Stimulated activated CD8-positive, alpha-beta memory T cell treated with anti-CD3 and anti-CD28 coated beads, Interleukin-7, amount 100 ng/mL, for 24 hours (primary cell): Measurements from ENCODE around the gene DDX25.
"Not testable (repeated sequence)": the region's sequence is repeated elsewhere in the genome, so short reads cannot be mapped to it uniquely, and the experiment has no call there.

Experiments used
- DNase-seq: peaks from one replicate; pipeline ENCODE4 v3.0.0-alpha.2; 2020; ENCODE audit warnings: low read depth

DDX25 gene

DNA sequence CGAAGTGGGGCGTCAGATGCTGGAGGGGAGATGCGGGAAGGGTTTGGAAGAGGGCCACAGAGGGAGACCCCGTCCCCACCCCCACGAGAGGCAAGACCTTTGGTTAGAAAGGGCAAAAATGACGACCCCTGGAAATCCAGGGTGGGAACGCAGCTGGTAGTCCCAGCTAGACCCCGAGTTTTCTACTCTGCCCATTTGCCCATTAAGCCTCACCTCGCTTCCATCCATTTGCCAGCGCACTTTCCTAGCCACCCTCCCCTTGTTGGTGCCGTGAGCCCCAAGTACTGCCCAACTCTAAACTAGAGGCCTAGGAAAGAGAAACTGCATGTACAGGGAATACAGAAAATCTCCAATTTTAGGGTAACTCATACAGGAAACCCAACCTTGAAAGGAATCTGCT is 370 bp downstream of the DDX25 start:
- DNase-seq, result no peak

DNA sequence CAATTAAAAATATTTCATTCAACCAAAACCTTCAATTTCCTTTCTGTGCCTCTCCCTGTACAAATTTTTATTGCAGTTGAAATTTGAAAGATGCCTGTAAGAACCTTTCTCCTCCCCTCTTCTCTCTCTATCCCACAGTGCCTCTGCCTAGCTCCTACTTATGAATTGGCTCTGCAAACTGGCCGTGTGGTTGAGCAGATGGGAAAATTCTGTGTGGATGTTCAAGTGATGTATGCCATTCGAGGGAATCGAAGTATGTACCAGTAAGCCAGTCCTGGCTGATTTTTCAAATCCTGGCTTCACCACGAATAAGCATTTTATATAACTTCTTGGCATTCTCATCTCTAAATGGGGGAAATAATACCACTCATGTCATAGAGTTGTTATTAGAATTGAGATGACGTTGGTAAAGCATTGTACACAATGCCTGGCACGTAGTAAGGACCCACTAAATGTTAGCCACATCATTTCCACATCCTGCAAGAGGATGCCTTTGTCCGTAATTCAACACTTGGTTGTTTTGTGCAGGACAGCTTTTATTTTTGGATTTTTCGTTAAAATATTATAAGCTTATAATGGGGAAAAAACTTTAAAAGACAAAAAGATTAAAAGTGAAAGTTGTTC is 6.0 kb downstream of the DDX25 start:
- no peak for DNase-seq

DNA sequence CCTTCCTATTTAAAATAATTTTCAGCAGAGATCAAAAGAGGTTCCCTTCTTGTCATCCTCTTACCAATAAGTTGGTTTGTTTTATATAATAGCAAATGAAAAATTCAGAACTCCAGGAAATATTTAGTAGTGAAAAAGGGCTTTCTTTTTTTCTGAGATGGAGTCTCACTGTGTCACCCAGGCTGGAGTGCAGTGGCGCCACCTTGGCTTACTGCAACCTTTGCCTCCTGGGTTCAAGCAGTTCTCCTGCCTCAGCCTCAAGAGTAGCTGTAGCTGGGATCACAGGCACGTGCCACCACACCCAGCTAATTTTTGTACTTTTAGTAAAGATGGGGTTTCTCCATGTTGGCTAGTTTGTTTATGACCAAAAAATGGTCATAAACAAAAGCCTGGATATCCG is 10.3 kb downstream of the DDX25 start:
- not testable (repeated sequence) for DNase-seq

DNA sequence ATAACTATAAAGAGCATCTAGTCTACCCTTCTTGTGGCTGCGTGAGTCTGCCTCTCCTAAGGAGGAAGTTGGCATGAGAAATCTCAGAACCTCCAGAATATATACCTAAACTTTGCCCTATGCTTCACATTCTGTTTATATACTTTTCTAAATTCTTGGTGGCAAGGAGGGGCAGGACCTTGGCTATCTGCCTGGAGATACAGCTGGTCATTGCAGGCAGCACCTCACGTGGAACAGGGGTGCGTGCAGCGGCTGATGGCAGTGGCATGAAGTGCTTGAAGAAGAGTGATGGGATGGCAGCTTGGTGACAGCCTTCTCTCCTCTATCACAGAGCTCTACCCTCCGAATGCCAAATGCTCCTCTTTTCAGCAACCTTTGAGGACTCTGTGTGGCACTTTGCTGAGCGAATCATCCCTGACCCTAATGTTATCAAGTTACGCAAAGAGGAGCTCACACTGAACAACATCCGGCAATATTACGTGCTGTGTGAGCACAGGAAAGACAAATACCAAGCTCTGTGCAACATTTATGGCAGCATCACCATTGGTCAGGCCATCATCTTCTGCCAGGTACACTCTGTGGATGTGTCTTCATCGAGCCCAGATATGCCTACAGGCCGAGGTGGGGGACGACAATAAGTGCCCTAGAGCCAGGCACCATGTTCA is 12.5 kb downstream of the DDX25 start:
- no peak for DNase-seq

DNA sequence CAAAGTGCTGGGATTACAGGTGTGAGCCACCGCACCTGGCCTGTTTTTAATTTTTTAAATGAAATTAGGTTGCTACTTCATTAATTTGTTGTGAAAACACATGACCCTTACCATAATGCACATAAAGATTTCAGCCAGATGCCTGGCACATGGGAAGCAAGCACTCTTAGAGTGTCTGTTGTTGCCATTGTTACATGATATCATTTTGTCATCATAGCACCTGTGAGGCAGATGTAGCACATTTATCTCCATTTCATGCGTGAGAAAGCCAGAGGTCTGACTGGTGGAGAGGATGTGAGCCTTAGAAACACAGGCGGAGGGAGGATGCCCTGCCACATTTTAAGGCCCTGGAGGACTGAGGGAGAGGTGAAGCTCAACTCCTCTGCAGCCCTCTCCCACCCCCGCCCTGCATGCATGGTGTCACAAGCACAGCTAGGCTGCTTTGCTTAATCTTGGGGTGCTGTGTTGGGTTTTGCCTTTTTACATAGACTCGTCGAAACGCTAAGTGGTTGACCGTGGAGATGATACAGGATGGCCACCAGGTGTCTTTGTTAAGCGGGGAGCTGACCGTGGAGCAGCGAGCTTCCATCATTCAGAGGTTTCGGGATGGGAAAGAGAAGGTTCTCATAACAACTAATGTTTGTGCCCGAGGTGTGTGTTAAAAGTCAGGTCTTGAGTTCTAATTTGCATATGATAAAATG is 14.0 kb downstream of the DDX25 start:
- DNase-seq, result no peak

DNA sequence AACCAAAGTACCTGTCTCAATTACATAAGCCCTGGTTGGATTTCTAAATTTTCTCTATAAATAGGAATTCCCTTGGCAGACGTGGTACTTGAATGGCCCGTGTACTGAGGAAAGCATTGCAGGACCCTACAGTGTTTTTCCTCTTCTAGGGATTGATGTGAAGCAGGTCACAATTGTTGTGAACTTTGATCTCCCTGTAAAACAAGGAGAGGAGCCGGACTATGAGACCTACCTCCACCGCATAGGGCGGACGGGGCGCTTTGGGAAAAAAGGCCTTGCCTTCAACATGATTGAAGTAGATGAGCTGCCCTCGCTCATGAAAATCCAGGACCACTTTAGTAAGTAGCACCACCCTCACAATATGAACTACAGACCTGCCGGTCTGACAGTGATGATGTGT is 16.7 kb downstream of the DDX25 start:
- no peak for DNase-seq

DNA sequence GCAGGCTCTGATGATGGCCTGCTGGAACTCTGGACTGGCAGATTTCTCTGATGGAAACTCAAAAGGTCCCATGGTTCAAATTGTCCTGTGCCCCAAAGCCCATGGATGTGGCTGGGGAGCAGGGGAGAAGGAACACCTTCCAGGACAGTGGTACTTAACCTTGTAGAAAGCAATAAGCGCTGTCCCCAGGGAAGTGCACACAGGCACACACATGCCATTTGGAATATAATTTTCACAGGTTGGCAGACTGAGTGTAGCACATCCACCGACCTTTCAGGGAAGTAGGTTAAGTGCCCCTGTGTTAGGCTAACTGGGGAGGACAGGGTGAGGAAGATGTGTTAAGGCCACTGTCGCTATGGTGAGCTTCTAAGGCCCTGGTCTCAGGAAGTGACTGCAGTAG is 17.8 kb downstream of the DDX25 start:
- no peak for DNase-seq

DNA sequence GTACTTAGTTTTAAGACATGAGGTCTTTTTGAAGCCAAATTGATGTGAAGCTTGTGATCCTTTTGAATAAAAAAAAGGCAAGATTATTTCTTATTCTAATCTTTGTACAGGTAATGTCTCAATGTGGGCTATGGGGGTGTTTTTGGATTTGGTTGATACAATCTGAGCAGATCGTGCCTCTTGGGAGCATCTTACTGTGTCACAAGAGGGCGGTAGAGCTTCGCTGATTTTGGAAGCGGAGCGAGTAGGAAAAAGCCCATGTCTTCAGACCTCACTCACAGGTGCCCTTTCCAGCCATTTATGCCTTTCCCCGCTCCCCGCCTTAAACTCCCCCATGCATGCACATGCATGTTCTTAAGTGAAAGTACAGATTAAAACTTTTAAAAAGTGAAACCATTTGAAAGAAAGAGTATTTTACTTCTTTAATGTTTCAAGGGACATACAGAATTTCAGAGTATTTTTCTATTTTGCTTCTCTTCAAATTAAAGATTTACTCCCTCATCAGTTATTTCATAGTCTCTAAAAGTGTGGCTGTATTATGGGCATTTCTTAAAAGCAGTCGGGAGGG is 18.8 kb downstream of the DDX25 start:
- no peak for DNase-seq

DNA sequence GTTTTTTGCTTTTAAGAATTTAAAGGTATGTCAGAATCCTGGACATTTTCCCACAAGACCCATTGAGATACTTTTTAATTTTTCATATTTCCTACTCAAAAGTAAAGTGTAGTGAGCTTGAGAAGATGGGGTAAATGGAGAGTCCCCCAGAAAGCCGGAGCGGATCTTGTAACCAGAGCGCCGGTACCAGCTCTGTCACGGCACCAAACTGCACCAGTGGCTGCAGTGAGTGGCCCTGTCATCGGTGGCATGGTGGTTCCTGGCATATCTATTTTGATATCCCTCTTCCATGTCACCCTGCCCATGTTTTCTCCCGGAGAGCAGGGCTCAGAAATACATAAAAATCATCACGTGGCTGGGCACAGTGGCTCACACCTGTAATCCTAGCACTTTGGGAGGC is 19.3 kb downstream of the DDX25 start:
- no peak for DNase-seq

DNA sequence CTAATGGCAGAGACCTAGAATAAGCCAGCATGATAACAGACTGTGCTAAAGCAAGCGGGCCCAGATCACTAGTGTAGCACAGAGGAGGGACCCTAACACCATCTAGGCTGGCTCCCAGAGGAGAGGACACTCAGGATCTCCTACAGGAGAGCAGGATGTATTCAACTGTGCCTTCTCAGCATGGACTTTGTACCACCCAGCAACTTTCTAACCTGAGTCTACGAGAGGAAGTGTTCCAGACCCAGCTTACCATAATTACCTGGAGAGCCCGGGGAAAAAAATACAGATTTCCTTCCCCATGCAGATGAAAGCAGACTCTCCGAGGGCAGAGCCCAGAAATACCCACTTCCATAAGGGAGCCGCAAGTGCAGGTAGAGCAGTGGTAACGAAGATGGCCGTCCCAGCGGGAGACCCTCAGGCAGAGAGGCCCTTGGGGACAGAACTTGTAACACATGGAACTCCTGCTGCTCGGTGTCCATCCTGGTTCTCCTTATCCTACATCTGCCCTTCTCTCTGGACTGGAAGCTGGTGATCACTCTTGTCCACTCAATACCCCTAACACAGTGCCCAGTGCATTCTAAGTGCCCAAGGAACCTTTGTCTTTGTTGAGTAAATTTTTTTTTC is 20.2 kb downstream of the DDX25 start:
- DNase-seq, result no peak

DNA sequence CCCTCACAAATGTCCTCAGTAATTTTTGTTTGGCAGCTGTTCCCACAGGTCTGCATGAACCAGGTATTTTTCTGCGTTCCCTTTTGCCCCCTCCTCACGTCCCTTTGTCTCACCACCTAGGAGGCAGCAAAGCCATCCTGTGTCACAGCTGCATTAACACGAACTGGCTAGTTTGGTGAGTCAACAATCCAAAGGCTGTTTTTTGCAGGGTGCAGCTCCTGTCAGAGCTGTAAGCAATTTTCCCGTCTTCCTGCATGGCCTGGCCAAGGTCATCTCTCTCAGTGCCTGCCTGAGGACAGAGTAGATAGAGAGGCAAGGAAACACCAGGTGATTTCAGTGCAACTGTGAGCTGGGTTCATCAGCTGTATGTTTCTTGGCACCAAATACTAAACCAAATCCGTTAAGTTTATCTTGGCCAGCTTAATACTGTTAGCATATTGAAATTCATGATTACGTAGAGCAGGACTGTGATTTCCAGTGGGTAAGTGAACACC is 21.0 kb downstream of the DDX25 start:
- DNase-seq, result no peak

DNA sequence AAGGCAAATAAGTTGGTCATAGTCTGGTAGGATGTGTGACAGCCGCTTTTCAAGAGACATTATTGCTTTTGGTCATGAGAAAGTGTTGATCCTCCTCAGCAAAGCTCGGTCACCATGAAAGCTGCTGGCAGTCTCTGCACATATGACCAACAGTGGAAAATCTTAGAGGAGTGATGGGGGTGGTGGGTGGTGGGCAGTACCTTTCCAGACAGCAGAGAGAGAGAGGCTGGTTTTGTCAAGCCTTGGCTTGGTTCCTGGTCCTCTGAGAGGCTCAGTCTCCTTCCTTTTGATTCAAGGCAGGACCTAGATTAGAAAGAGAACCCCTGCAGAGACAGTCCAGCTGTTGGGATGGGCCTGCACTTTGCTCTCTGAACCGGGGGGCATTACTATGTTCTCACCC is 21.5 kb downstream of the DDX25 start:
- no peak for DNase-seq

DNA sequence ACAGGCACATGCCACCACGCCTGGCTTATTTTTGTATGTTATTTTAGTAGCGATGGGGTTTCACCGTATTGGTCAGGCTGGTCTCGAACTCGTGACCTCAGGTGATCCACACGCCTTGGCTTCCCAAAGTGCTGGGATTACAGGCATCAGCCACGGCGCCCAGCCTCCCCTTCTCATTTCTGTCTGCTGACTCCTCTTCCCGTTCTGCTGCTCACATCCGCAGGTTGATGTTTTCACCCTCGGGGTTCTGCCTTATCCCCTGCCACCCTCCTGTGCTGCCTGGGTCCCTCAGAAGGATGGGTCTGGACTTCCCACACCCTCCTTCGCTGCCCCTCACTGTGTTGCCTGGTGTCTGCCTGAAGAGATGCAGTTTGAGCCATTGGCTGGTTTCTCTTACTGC is 22.4 kb downstream of the DDX25 start:
- no peak for DNase-seq

DNA sequence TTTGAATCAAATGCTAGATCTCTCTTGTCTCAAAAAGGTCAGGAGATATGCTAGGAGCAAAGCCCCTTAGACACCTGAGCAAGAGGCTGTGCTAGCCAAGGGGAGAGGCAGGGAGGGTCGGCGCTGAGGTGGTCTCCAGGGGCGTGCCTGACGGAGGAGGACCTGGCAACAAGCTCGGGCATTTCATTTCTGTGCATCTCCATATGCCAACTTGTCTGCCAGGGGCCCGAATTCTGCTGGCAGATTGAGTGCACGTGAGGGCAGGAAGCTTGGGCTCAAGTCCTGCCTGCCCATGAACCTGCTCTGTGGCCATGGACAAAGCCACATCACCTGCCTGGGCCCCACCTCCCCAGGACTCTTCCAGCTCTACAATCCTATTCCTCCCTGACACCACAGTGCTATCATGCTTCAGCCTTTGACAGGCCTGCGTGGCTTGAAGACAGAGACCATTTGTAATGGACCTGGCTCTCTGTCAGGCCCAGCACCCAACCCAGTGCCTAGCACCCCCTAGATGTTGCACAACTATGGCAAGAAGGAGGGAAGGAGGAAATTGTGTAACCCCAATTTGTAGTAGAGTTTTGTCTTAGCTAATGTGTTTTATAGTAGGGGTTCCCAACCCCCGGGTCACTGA is 25.3 kb downstream of the DDX25 start:
- DNase-seq, result no peak

DNA sequence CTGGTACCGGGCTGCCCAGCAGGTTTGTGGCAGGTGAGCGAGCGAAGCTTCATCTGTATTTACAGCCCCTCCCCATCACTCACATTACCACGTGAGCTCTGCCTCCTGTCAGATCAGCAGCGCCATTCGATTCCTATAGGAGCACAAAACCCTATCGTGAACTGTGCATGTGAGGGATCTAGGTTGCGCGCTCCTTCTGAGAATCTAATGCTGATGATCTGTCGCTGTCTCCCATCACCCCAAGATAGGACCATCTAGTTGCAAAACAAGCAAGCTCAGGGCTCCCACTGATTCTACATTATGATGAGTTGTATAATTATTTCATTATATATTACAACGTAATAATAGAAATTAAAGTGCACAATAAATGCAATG is 25.8 kb downstream of the DDX25 start:
- DNase-seq, result no peak

DNA sequence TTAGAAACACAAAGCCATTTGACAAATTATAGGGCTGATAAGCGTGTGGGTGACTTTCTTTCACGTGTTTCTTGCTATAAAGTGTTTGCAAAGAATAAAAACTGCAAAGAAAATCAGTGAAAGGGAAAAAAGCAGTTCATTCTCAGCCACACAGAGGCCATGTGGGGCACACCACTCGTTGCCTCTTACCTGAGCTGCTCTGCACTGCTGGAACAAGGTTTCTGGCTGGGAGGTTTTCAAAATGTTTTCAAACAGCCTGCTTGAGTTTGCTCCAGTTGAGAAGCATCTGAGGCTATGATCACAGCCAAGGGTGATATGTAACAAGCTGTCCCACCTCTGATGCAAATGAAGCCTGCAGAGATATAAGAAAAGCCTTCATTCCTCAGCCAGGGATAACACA is 26.8 kb downstream of the DDX25 start:
- DNase-seq, result no peak

DNA sequence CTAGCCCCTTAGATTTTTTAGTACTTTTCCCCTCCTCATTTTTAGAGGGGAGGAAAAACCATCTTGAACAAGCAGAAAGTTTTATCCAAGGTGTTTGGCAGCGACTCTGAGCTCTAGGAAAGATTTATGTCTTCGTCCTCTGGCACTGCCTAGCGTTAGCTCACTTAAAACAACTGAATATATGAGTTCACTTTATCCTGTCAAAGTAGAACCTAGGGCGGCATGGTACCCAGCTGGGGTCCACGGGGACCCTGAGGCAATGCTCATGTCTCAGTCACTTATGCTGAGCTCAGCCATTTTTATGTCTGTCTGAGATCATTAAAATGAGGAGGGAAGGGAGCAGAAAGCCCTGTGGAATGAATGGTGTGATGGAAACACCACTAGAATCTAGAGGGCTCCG is 27.4 kb downstream of the DDX25 start:
- DNase-seq, result no peak

DNA sequence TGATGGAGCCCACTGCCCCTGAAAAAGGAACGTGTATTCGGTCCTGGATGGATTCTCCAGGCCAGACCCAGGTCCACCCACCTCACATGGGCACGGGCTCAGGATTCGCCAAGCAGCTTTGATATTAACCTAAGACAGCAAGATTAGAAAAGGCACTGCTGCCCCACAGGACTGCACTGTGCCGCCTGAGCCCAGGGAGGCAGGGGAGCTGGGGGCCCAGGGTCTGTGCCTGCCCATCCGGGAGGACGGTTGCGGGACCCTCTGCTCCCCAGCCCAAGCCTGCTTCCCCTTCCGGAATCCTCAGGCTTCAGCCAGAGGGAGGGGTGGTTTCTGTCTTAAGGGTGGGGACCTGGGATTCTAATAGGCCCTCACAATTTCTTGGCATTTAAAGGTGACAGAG is 28.0 kb downstream of the DDX25 start:
- no peak for DNase-seq

DNA sequence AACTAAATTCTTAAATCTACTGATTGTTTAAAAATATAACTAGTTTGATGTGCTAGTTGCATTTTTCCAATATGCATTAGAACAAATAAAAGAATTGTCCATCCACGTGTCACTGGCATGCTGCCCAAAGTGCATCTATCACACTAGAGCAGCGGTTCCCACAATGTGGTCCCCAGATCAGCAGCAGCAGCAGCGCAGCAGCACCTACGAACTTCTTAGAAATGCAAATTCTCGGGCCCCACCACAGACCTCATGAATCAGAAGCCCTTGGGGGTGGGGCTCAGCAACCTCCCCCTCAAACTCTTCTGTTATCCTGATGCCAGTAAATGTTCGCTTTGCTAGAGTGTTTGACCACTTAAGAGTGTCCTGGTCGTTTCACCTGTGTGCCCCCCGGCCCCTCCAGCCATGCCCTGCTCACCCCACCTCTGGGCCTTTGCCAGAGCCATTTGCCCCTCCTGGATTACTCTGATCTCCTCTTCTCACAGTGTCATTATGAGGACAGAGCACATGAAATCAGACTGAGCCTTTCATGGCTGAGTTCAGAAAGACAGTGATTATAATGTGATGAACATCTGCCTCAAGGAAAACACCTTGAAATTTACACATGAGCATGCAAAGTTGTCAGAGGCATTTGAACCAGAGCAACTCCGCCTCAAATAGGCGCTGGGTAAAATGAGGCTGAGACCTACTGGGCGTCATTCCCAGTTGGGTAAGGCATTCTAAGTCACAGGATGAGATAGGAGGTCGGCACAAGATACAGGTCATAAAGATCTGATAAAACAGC is 28.9 kb downstream of the DDX25 start:
- DNase-seq, result no peak

DNA sequence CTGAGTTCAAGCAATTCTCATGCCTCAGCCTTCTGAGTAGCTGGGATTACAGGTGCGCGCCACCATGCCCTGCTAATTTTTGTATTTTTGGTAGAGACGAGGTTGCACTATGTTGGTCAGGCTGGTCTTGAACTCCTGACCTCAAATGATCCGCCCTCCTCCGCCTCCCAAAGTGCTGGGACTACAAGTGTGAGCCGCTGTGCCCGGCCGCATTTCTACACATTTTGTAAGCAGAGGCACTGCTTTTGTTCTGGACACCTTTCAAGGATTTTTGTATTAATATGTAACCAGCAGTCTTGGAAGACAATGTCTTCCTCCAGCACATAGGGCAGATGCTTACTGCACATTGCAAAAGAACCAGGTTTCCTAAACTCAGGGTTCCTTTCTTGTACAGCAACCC is 30.2 kb downstream of the DDX25 start:
- no peak for DNase-seq

DNA sequence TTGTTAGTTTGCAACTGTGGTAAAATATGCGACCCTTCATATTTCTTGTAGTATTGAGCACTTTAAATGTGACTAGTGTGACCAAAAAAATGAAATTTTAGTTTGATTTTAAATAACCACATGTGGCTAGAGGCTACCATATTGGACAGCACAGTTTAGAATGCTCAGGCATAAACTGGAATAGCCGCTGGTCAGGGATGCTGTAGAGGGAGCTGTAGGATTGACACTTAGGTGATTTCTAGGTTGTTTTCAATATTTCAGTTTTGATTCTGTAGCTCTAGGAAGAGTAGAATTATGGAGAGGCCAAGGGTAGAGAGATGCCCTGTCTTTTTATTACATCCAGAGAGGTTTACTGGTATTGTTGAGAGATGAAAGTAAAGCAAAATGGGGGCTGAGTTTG is 30.7 kb downstream of the DDX25 start:
- no peak for DNase-seq
